Epithelial cell of esophagus (primary cell): Measurements from ENCODE around the gene CDH6.

ENCODE experiments used
- DNase-seq: peaks from one replicate; pipeline ENCODE4 v3.0.0; 2010; ENCODE audit warnings: low read depth
- H3K4me3 ChIP-seq: 2 replicates; pipeline ENCODE4 v1.5.1; 2011; ENCODE audit warnings: mild to moderate bottlenecking, low read length, control low read depth
- TF ChIP-seq, protein P1 (sequence below): IDR thresholded peaks from 2 replicates; pipeline ENCODE4 v1.5.1; 2011; ENCODE audit warnings: low read depth, mild to moderate bottlenecking, low read length, control low read depth, inconsistent platforms; ENCODE audit not compliant: insufficient read depth; ENCODE audit errors: missing control alignments

Gene CDH6

DNA sequence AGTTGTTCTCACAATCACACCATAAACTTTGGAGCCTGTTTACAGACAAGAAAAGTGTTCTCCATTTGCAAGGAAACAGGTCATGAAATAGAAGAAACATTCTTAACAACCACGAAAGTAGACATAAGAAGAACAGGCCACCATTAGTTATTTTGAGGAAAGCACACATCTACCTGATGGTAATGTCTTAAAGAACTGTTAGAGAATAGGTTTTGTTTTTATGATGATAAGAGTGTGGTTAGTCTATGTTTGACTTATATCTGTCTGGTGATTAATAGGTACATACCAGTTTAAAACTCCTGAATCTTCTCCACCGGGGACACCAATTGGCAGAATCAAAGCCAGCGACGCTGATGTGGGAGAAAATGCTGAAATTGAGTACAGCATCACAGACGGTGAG lies 108.3 kb downstream of the CDH6 start:
- no peak overlapping the region for H3K4me3 ChIP-seq
- TF ChIP-seq, protein P1, sequence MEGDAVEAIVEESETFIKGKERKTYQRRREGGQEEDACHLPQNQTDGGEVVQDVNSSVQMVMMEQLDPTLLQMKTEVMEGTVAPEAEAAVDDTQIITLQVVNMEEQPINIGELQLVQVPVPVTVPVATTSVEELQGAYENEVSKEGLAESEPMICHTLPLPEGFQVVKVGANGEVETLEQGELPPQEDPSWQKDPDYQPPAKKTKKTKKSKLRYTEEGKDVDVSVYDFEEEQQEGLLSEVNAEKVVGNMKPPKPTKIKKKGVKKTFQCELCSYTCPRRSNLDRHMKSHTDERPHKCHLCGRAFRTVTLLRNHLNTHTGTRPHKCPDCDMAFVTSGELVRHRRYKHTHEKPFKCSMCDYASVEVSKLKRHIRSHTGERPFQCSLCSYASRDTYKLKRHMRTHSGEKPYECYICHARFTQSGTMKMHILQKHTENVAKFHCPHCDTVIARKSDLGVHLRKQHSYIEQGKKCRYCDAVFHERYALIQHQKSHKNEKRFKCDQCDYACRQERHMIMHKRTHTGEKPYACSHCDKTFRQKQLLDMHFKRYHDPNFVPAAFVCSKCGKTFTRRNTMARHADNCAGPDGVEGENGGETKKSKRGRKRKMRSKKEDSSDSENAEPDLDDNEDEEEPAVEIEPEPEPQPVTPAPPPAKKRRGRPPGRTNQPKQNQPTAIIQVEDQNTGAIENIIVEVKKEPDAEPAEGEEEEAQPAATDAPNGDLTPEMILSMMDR: no peak
- DNase-seq: no peak

DNA sequence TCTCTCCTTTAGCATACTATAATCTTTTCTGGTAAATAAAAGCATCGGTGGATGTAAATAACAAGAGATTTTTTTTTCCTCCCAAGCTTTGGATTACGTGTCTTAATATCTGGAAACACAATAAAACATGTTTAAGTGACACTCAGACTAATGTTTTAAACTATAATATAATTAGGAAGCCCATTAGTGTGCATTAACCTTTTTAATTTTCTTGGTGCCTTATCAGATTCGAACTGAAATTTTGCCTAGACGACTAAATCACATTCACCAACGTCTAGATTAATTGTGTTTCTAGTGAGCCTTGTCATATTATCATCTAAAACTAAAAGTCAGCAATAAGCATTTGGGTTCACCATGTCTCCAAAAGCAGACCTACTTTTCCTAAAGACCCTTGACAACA lies 110.2 kb downstream of the CDH6 start:
- DNase-seq: no peak
- H3K4me3 ChIP-seq: no peak overlapping the region
- TF ChIP-seq, protein P1: no peak

DNA sequence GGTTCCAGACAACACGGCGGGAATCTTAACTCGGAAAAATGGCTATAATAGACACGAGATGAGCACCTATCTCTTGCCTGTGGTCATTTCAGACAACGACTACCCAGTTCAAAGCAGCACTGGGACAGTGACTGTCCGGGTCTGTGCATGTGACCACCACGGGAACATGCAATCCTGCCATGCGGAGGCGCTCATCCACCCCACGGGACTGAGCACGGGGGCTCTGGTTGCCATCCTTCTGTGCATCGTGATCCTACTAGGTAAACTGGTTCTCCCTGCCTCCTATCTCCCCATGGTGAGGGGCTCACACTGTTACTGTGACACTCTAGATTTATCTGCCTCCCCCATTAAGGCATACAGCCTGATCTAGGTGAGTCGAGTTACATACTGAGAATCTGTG lies 124.2 kb downstream of the CDH6 start:
- no peak overlapping the region for H3K4me3 ChIP-seq
- TF ChIP-seq, protein P1: no peak
- no peak for DNase-seq

DNA sequence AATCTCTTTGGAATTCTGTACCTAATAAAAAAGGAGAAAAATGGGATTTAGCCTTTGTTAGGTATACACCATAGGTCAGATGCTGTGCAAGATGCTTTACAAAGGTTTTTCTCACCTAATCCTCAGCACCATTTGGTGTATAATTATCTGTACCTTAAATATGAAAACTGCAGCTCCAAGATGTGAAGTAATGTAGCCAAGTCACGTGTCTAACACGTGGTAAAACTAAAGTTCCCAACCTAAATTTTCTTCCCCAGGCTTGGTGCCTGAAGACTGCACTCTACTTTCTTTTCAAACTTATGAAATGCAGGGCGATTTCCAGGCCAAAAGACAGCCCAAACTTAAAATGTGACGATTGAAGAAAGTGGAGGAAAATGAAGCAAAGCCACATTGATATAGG lies 125.8 kb downstream of the CDH6 start:
- H3K4me3 ChIP-seq: no peak overlapping the region
- DNase-seq: no peak
- TF ChIP-seq, protein P1: no peak

DNA sequence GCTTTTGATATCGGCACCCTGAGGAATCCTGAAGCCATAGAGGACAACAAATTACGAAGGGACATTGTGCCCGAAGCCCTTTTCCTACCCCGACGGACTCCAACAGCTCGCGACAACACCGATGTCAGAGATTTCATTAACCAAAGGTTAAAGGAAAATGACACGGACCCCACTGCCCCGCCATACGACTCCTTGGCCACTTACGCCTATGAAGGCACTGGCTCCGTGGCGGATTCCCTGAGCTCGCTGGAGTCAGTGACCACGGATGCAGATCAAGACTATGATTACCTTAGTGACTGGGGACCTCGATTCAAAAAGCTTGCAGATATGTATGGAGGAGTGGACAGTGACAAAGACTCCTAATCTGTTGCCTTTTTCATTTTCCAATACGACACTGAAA lies 129.5 kb downstream of the CDH6 start:
- H3K4me3 ChIP-seq: no peak overlapping the region
- TF ChIP-seq, protein P1: no peak
- no peak for DNase-seq

DNA sequence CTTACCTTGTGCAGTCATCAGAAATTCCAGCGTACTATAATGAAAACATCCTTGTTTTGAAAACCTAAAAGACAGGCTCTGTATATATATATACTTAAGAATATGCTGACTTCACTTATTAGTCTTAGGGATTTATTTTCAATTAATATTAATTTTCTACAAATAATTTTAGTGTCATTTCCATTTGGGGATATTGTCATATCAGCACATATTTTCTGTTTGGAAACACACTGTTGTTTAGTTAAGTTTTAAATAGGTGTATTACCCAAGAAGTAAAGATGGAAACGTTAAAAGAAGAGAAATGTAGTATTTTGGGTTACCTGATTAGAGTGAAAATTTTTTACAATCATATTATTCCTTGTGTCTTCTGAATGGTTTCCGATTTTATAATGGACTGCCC lies 131.4 kb downstream of the CDH6 start:
- no peak overlapping the region for H3K4me3 ChIP-seq
- no peak for DNase-seq
- TF ChIP-seq, protein P1: no peak

DNA sequence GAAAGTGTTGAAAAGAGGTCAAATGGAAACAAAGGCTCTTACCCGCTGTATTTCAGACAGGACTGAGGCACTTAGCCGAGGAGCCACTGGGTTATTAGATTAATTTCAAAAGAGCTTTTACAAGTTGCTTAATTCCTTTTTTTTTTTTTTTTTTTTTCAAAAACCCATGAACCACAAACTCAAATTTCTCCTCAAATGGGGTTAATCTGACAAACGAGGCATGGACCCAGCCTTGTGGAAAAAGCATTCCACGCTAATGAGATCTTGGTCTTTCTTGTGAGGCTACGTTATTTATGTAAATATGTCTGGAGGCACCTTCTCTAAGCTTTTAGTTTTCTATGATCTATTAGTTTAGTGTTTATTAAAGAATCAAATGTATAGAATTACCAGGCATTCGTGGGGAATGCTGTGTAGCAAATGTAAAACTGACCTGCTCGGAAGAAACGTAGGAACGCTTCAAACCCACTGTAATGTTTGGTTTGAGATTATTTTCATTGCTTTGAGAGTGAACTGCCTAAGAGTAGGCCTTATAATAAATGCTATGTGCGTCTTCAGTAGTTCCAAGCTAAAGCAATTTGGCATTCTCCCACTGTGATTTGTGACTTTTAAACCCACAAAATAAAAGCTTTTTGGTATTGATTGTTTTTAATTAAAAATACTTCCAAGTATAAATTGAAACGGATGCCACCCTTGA lies 134.7 kb downstream of the CDH6 start:
- TF ChIP-seq, protein P1: no peak
- H3K4me3 ChIP-seq: no peak overlapping the region
- DNase-seq: no peak
